Lung (tissue), 12 donors: Measurements from ENCODE around the gene RPL21. TPM values are rescaled to one million over a fixed set of nuclear protein-coding genes. Genes with fewer than 3 reads are reported as not detected.
"Not testable (repeated sequence)": the region's sequence is repeated elsewhere in the genome, so short reads cannot be mapped to it uniquely, and the experiment has no call there.

Experiments
- ATAC-seq: fragments of 200-7000 bp; cut with Tn5 transposase; one replicate; pipeline ENCODE4 v1.9.1; 2020; ENCODE audit warnings: moderate number of reproducible peaks; ENCODE audit not compliant: insufficient read depth, low FRiP score
- DNase-seq, 3 donors: peaks; one replicate each; pipeline ENCODE4 v3.0.0-alpha.2; 2013 to 2017
- H3K27ac ChIP-seq, 2 donors: one replicate each; pipeline ENCODE4 v1.5.1; 2013; ENCODE audit warnings: mild to moderate bottlenecking in 2 of 2, moderate library complexity in 2 of 2, control low read depth in 1 of 2, inconsistent platforms in 1 of 2, low read depth in 1 of 2, low read length in 1 of 2
- H3K27me3 ChIP-seq, 3 donors: one replicate each; pipeline ENCODE4 v1.5.1; 2013; ENCODE audit warnings: low read length in 2 of 3; ENCODE audit not compliant: control insufficient read depth in 3 of 3, insufficient read depth in 3 of 3
- H3K36me3 ChIP-seq, 4 donors: one replicate each; pipeline ENCODE4 v1.5.1; 2013; ENCODE audit warnings: low read length in 4 of 4, mild to moderate bottlenecking in 1 of 4, moderate library complexity in 1 of 4; ENCODE audit not compliant: control insufficient read depth in 4 of 4, insufficient read depth in 4 of 4
- H3K4me1 ChIP-seq, 5 donors: one replicate each; pipeline ENCODE4 v1.5.1; 2013; ENCODE audit warnings: low read length in 5 of 5, mild to moderate bottlenecking in 2 of 5, moderate library complexity in 1 of 5; ENCODE audit not compliant: control insufficient read depth in 5 of 5, insufficient read depth in 5 of 5
- H3K4me3 ChIP-seq: one replicate; pipeline ENCODE4 v1.5.1; 2013; ENCODE audit warnings: mild to moderate bottlenecking, control low read depth, moderate library complexity
- H3K9ac ChIP-seq, 2 donors: one replicate each; pipeline ENCODE4 v1.5.1; 2013; ENCODE audit warnings: low read length in 2 of 2, control low read depth in 1 of 2; ENCODE audit not compliant: insufficient read depth in 1 of 2
- H3K9me3 ChIP-seq, 4 donors: one replicate each; pipeline ENCODE4 v1.5.1; 2013; ENCODE audit warnings: low read length in 3 of 4, mild to moderate bottlenecking in 1 of 4, moderate library complexity in 1 of 4; ENCODE audit not compliant: control insufficient read depth in 4 of 4, insufficient read depth in 3 of 4
- WGBS, 2 donors: extraction: QIAGEN DNeasy Blood & Tissue Kit; methylation state at CpG; one replicate each; pipeline ENCODE4 v1.1.7; 2013; 5-methylcytosine and 5-hydroxymethylcytosine counted together
- polyA plus RNA-seq, 2 donors: library from polyadenylated mRNA; stranded (reverse); fragments of 200-250 nt; gene quantifications; one replicate each; pipeline ENCODE4 v1.2.1, GENCODE V29; 2013
- total RNA-seq, 2 donors: library from RNA; depleted of rRNA in 1 of 2; stranded (reverse); fragments of >200 nt in 1 of 2; gene quantifications; one replicate each; pipeline ENCODE4 v1.2.1, GENCODE V29; 2014 to 2021
- TF ChIP-seq, protein P1 (sequence below): IDR thresholded peaks from 2 replicates; pipeline ENCODE4 v1.5.1; 2012; ENCODE audit warnings: mild to moderate bottlenecking; ENCODE audit errors: control extremely low read depth, extremely low read depth
- donor health status: control.
- donor health status: control.
- donor health status: Bipolar disorder and iron deficiency.
- donor health status: healthy.
- donor health status: DM: yes; HTN: yes; CAD: no.

RPL21 gene
- total and polyA plus RNA-seq, 4 donors = 796 to 1,951 (median 915) TPM

DNA sequence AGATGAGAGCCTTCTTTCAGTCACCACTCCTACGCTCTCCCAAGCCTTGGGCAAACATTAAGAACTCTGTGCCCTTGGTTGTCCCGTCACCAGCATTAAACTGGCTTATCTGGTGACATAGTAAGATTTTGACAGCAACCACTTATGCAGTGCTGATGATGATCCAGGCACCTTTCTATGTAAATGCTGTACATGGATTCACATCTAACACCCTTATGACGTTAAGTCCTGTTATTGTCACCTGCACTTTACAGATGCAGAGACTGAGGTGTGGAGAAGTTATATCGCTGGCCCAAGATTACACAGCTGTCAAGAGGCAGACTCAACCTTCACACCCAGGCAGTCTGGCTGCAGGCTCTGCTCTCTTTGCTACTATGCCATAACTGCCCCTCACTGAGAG, 44.3 kb downstream of the RPL21 start:
- no peak for ATAC-seq

GRCh38 chr13:27296496-27296895, 45.1 kb downstream of the RPL21 start:
- TF ChIP-seq, protein P1, sequence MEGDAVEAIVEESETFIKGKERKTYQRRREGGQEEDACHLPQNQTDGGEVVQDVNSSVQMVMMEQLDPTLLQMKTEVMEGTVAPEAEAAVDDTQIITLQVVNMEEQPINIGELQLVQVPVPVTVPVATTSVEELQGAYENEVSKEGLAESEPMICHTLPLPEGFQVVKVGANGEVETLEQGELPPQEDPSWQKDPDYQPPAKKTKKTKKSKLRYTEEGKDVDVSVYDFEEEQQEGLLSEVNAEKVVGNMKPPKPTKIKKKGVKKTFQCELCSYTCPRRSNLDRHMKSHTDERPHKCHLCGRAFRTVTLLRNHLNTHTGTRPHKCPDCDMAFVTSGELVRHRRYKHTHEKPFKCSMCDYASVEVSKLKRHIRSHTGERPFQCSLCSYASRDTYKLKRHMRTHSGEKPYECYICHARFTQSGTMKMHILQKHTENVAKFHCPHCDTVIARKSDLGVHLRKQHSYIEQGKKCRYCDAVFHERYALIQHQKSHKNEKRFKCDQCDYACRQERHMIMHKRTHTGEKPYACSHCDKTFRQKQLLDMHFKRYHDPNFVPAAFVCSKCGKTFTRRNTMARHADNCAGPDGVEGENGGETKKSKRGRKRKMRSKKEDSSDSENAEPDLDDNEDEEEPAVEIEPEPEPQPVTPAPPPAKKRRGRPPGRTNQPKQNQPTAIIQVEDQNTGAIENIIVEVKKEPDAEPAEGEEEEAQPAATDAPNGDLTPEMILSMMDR = no peak
- Histone ChIP-seq H3K36me3 (no peaks in the 10 kb centered on the region), H3K4me1 (peaks cover 0 to 1% (median 0%) of the 10 kb centered on the region in 5 donors), H3K9ac (no peak overlapping the region), H3K27ac (no peak overlapping the region), H3K4me3 (no peak overlapping the region), H3K9me3 (no peaks in the 10 kb centered on the region), H3K27me3 (no peaks in the 10 kb centered on the region)
- WGBS, 2 donors = 88 to 90% methylated on average over 8 of the region's 8 CpGs
- no peak for DNase-seq
- ATAC-seq = no peak

More for the DNA sequence above, 44.3 kb downstream of the RPL21 start:
- Histone ChIP-seq H3K9ac (no peak overlapping the region), H3K36me3 (no peaks in the 10 kb centered on the region), H3K27ac (no peak overlapping the region), H3K4me1 (peaks cover 0 to 1% (median 0%) of the 10 kb centered on the region in 5 donors), H3K27me3 (no peaks in the 10 kb centered on the region), H3K4me3 (no peak overlapping the region), H3K9me3 (no peaks in the 10 kb centered on the region)
- WGBS, 2 donors = 89 to 93% methylated on average over 4 of the region's 4 CpGs
- no peak for DNase-seq
- TF ChIP-seq, protein P1 = no peak

- Histone ChIP-seq H3K4me1 (peaks cover 0 to 1% (median 0%) of the 10 kb centered on the region in 5 donors), H3K36me3 (no peaks in the 10 kb centered on the region), H3K27me3 (no peaks in the 10 kb centered on the region), H3K9me3 (no peaks in the 10 kb centered on the region), H3K4me3 (no peak overlapping the region), H3K27ac (no peak overlapping the region), H3K9ac (no peak overlapping the region)
- DNase-seq (no peak), ATAC-seq (no peak)
- 49 to 70% methylated on average over 5 of the region's 5 CpGs for WGBS, 2 donors
- TF ChIP-seq, protein P1 = no peak
Measured at GRCh38 chr13:27298849-27299248, 47.5 kb downstream of the RPL21 start.

- not testable (repeated sequence) for ATAC-seq, H3K4me3 ChIP-seq, H3K9me3 ChIP-seq, H3K36me3 ChIP-seq, DNase-seq, H3K9ac ChIP-seq, H3K27ac ChIP-seq, H3K27me3 ChIP-seq, H3K4me1 ChIP-seq
- 90 to 91% methylated on average over 7 of the region's 7 CpGs for WGBS, 2 donors
Measured at GRCh38 chr13:27300406-27300805, 49.0 kb downstream of the RPL21 start.
